ENCODE data around the gene TNNT1.

TNNT1 gene

DNA sequence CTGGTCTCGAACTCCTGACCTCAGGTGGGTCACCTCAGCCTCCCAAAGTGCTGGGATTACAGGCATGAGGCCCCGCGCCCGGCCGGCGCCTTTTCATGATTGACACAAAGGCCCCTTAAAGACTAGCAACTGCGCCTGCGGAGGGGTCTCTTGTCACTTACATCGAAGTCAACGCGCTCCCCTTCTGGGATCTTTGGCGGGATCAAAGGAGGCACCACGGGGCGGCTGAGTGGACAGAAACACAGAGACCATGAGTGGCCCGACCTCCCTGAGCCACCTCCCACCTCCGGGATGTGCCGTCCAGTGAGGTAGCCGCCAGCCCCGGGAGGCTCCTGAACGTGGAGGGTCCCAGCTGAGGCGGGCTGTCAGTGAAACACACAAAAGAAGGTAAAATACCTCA, 7.3 kb downstream of the TNNT1 start:
- DNase-seq (ENCODE audit: low spot score): no peak

DNA sequence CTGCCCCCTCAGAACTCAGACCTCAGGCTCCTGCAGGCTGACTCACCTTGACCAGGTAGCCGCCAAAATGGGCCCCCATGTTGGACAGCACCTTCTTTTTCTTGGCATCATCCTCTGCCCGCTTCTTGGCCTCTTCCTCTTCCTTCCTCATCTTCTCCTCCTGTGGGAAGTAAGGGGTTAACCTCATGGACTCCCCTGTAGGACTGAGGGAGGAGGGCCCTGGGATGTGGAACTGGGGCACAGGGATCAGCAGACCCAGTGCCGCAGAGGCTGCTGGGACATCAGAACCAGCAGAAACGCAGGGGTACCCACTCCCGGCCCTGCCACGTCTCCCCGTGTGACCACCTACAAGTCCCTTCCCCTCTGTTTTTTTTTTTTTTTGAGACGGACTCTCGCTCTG, 11.1 kb downstream of the TNNT1 start:
- no peak for DNase-seq (ENCODE audit: low spot score)

DNA sequence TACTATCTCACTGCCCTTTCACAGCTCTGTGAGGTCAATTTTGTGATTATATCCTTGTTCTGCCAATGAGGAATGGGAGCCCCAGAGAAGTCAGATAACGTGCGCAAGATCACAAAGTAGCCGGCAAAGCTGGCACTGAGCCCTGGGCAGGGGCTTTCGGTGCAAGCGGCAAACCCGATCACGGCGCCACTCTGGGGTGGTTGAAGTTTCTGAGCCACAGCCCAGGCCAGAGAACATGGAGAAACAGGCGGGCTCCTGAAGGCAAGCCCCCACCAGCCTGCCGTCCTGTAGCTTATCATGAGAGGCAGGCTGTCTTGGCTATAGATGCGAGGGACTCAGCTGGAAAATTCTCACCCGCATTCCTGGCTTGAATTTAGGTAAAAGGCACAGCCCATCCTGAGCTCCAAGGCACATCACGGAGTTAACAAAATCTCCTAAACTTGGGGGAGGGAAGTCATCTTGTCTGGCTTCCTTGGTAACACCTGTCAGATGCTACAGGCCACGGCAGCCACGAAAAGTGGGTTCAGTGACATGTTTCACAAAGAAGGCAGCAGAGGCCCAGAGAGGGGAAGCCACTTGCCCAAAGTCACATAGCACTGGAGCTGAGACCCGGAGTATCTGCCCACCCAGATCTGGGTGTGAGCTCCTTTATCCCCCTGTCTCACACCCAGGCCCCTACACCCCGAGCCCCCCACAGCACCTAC, 12.5 kb downstream of the TNNT1 start:
- DNase-seq (ENCODE audit: low spot score): no peak

DNA sequence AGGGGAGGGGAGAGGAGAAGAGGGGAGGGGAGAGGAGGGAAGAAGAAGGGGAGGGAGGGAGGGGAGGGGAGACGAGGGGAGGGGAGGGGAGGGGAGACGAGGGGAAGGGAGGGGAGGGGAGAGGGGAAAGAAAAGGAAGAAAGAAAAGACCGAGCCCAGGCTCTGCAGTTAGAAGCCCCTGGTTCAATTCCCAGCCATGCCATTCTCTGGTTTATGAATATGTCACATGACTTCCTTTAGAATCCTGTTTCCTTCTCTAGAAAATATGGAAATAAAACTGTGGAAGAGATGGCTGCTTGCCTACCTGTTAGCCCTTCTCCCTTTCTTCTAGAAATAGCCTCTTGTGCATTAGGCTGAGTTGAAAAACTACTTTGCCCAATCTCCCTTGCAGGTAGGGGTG, 14.3 kb downstream of the TNNT1 start:
- DNase-seq (ENCODE audit: low spot score): no peak

DNA sequence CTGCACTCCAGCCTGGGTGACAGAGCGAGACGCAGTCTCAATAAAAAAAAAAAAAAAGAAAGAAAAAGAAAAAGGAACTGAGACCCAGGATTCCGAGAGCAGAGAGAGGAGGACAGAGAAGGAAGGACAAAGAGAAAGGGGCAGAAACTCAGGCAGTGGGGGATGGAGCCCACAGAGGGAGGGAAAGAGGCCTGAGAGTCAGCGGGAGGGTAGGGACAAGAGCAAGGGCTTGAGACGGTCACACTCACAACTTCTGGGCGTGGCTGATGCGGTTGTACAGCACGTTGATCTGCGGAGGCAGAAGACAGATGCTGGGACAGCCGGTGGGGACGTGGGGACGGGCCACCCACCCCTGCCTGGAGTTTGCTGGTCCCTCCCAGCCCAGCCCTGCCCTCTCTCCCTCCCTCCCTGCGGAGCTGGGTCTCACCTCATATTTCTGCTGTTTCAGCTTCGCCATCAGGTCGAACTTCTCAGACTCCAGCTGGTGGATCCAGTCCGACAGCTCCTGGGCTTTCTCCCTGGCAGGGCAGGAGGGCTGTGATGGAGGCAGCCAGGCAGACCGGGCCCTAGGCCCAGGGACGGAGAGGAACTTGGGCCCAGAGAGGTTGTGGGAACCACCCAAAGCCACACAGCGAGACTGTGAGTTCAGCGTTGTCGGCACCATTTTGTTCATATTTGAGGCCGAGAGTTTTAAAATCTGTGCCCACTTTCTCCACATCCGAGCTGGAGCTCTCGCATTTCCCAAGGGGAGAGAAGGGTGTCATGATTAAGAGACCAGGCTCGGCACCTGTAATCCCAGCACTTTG, 15.2 kb downstream of the TNNT1 start:
- DNase-seq (ENCODE audit: low spot score): no peak

DNA sequence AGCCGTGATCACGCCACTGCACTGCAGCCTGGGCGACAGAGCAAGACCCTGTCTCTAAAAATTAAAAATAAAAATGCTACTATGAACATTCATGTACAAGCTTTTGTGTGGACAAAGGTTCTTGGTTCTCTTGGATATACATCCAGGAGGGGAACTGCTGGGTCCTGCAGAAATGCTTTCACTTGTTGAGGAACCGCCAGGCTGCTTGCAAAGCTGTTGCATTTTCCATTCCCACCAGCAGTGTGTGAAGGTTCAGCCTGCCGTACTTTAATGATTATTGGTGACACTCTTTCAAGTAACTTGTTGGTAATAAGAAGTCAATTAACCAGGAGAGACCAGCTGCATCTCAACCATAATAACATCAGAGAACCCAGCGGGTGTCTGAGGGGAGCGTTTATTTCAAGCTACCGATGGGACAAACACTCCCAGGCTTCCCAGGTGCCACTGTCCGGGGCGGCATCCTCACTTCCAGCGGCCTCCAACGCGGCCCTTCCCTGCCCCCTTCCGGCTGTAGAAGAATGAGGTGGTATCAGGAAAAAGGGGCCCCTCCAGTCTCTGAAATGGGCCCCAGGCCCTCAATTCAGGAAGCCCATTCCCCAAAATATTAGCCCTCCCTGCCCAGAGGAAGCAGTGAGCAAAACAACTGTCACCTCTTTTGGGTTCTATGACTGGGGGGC, 16.4 kb downstream of the TNNT1 start:
- DNase-seq (ENCODE audit: low spot score): no peak

DNA sequence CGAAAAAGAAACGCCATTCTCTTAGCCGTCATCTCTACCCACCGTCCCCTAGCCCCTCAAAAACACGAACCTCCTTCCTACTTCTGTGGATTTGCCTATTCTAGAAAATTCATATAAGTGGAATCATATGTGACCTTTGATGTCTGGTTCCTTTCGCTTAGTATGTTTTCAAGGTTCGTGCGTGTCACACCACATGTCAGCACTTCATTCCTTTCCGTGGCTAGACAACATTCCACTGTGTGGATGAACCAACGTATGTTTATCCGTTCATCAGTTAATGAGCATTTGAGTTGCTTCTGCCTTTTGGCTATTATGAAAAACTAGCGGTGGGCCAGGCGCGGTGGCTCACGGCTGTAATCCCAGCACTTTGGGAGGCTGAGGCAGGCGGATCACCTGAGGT, 17.6 kb downstream of the TNNT1 start:
- no peak for DNase-seq (ENCODE audit: low spot score)

DNA sequence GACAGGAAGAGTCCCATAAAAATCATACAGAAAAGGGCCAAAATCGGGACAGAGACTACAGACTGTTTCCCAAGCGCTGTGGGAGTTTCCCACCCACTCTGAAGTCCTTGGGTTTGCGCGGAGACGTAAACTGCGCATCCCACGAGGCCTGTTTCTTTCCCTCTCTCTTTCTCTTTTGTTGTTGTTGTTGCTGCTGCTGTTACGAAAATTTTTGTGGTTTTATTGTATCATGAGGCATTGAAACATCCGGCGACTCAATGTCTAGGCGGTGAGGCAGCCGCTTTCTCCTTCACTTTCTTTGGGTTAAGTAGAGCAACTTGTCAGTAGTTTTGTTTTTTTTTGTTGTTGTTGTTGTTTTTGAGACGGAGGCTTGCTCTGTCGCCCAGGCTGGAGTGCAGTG, 30.0 kb downstream of the TNNT1 start:
- no peak for DNase-seq (ENCODE audit: low spot score)

DNA sequence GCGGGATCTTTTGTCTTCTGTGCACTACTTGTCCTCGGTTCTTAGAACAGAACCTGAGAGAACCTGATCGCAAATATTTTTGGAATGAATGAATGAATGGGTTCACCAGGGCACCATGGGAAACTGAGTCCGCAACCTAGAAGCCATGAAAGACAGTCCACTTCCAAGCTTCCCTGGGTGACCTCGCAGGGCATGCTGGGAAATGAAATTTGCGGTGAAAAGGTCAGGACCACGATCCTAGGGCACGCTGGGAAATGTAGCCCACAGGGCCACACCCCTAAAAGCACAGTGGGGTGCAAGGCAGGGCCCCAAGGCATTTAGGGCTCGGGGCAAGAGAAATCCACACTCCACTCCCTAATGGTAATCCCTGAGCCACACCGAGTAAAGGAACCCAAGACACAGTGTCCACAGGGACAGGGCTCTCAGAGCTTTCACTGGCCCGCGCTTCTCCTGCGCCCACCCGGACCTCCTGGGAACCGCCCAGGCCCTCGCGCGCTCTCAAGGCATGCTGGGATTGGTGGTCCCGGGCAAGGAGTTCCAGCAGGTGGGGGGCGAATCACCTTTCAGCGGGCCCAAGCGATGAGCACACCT, 30.5 kb downstream of the TNNT1 start:
- peak; percentile 79 for DNase-seq (ENCODE audit: low spot score)

DNA sequence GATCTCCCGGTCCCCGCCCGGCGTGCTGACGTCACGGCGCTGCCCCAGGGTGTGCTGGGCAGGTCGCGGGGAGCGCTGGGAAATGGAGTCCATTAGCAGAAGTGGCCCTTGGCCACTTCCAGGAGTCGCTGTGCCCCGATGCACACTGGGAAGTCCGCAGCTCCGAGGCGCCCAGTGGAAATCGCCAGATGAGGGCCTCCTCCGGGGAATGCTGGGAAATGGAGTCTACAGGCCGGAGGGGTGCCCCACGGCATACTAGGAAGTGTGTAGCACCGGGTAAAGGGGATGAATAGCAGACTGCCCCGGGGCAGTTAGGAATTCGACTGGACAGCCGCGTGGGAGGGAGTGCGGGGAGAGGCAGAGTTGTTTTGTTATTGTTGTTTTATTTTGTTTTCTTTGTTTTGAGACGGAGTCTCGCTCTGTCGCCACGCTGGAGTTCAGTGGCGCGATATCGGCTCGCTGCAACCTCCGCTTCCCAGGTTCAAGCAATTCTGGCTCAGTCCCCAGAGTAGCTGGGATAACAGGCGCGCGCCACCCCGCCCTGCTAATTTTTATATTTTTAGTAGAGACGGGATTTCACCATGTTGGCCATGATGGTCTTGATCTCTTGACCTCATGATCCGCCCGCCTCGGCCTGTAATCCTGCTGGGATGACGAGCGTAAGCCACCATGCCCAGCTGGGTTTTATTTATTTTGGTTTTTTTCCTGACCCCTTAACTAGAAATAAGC, 31.2 kb downstream of the TNNT1 start:
- DNase-seq (ENCODE audit: low spot score): peak; percentile 98

DNA sequence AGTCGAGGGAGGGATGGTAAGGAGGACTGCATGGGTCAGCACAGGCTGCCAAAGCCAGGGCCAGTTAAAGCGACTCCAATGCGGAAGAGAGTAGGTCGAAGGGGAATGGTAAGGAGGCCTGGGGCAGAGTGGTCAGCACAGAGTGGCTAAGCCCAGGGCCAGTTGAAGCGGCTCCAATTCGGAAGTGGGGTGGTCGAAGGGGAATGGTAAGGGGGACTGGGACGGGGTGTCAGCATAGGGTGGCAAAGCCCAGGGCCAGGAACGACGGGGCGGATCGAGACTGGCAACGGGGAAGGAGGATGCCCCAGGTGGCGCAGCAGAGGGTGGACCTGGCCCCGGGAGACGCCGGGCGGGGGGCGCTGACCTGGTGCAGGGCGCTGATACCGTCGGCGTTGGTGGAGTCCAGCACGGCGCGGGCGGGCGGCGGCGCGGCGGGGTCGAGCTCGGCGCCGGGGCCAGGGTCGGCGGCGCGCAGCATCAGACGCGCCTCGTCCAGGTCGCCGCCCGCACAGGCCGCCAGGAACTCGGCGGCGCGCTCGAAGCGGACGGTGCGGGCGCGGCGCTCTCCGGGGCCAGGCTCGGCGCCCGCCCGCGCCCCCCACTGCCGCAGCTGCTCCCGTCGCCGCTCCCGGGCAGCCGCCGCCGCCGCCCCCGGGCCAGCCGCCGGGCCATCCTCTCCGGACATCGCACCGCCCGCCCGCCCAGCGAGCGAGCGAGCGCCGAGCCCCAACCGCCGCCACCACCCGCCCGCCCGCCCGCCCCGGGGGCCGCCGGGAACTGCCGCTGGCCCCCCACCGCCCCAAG, 31.9 kb downstream of the TNNT1 start, which contains the start of gene PPP1R12C:
Gene PPP1R12C, minus strand, starts transcription at position 779 of the 804 bp plus-strand sequence. Its CDS starts 94 bp downstream, at position 685.
- DNase-seq (ENCODE audit: low spot score): peak; percentile 14

DNA sequence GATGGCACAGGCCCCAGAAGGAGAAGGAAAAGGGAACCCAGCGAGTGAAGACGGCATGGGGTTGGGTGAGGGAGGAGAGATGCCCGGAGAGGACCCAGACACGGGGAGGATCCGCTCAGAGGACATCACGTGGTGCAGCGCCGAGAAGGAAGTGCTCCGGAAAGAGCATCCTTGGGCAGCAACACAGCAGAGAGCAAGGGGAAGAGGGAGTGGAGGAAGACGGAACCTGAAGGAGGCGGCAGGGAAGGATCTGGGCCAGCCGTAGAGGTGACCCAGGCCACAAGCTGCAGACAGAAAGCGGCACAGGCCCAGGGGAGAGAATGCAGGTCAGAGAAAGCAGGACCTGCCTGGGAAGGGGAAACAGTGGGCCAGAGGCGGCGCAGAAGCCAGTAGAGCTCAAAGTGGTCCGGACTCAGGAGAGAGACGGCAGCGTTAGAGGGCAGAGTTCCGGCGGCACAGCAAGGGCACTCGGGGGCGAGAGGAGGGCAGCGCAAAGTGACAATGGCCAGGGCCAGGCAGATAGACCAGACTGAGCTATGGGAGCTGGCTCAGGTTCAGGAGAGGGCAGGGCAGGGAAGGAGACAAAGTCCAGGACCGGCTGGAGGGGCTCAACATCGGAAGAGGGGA, 32.7 kb downstream of the TNNT1 start:
- no peak for DNase-seq (ENCODE audit: low spot score)

DNA sequence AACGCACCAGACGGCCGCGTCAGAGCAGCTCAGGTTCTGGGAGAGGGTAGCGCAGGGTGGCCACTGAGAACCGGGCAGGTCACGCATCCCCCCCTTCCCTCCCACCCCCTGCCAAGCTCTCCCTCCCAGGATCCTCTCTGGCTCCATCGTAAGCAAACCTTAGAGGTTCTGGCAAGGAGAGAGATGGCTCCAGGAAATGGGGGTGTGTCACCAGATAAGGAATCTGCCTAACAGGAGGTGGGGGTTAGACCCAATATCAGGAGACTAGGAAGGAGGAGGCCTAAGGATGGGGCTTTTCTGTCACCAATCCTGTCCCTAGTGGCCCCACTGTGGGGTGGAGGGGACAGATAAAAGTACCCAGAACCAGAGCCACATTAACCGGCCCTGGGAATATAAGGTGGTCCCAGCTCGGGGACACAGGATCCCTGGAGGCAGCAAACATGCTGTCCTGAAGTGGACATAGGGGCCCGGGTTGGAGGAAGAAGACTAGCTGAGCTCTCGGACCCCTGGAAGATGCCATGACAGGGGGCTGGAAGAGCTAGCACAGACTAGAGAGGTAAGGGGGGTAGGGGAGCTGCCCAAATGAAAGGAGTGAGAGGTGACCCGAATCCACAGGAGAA, 33.5 kb downstream of the TNNT1 start:
- DNase-seq (ENCODE audit: low spot score): no peak

DNA sequence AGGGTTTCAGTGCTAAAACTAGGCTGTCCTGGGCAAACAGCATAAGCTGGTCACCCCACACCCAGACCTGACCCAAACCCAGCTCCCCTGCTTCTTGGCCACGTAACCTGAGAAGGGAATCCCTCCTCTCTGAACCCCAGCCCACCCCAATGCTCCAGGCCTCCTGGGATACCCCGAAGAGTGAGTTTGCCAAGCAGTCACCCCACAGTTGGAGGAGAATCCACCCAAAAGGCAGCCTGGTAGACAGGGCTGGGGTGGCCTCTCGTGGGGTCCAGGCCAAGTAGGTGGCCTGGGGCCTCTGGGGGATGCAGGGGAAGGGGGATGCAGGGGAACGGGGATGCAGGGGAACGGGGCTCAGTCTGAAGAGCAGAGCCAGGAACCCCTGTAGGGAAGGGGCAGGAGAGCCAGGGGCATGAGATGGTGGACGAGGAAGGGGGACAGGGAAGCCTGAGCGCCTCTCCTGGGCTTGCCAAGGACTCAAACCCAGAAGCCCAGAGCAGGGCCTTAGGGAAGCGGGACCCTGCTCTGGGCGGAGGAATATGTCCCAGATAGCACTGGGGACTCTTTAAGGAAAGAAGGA, 34.4 kb downstream of the TNNT1 start:
- no peak for DNase-seq (ENCODE audit: low spot score)

DNA sequence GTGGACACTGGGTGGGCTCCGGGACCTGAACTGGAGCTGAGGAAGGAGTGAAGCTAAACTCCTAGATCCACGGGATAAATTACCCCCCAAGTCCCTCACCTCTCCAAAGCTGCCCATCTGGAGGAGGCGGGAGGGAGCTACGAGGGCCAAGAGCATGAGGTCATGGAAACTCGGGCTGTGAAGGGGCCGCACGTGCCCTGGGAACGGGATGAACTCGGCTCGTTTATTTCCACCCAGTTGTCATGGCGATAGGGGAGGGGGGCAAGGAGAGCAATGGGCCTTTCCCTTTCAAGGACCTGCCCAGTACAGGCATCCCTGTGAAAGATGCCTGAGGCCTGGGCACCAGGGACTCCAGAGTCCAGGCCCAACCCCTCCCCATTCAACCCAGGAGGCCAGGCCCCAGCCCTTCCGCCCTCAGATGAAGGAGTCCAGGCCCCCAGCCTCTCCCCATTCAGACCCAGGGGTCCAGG, 35.4 kb downstream of the TNNT1 start:
- DNase-seq (ENCODE audit: low spot score): peak; percentile 80

DNA sequence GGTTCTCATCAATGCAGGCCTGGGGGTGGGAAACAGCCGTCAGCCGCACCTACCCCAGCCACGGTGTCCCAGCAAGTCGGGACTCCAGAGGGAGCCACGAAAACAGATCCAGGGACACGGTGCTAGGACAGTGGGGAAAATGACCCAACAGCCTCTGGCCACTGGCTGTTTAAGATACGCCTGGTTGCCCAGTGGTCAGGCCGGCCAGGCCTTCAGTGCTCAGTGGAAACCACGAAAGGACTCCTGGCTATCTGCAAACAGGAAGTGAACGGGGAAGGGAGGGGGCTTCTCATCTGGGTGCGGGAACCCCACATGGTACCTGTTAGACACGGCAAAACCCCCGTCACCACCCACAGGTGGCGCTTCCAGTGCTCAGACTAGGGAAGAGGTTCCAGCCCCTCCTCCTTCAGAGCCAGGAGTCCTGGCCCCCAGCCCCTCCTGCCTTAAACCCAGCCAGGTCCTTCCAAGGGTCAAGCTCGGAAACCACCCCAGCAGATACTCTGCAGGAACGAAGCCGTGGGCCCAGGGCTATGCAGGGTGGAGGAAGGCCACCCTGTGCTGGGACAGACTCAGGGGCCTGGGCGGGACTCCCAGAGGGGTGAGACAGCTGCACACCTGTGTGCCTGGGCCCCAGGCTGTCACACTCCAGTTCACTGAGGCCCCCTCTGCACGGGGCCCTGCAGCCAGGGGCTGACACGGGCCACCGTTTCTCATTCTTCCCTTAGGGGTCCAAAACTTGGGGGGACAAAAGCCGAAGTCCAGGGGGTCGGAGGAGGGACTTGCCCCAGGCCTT, 36.0 kb downstream of the TNNT1 start:
- no peak for DNase-seq (ENCODE audit: low spot score)

DNA sequence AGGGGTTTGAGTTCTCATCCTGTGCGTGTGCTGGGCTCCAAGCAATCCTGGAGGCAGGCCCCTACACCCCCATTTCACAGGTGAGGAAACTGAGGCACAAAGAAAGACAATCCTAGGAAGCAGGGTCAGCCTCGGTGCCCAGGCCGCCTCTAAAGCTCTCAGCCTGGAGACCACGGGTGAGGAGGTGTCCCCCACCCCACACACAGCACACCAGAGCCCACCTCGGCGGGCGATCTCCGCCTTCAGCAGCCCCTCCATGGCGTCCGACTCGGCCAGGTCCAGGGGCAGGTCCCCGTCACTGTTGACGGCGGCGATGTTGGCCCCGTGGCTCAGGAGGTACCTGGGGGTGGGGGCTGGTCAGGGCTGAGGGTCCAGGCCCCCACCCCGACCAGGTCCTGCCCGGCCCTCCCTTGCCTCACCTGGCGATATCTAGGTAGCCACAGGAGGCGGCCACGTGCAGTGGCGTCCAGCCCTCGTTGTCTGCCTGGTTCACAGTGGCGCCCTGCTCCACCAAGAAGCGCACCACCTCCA, 36.7 kb downstream of the TNNT1 start:
- no peak for DNase-seq (ENCODE audit: low spot score)

DNA sequence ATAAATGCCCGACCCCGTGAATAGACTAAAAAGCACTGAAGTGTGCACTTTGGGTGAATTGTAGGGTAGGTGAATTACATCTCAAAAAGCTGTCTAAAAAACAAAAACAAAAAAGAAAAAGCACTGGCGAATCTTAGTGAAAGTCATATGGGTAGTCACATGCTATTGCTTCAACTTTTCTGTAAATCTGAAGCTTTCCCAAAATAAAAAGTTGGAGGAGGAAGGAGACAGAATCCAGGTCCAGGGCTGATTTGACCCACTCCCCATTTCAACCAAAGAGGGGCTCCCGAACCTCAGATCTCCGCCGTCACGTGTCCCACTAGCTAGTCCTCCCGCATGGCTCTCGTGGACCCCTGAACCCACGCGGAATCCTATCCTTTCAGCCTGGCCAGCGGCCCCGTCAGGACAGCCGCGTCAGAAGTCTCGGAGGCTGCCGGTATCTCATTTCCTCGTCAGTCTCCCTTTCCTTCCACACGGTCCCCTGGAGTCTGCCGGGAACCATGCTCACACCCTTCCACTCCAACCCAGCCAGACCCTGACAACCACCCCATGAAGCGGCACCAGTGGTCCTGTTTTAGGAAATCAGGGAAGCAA, 37.7 kb downstream of the TNNT1 start:
- peak; percentile 3 for DNase-seq (ENCODE audit: low spot score)

All from iPS-NIHi11 (cell line).